Measurements from ENCODE around the gene HTT.

DNA sequence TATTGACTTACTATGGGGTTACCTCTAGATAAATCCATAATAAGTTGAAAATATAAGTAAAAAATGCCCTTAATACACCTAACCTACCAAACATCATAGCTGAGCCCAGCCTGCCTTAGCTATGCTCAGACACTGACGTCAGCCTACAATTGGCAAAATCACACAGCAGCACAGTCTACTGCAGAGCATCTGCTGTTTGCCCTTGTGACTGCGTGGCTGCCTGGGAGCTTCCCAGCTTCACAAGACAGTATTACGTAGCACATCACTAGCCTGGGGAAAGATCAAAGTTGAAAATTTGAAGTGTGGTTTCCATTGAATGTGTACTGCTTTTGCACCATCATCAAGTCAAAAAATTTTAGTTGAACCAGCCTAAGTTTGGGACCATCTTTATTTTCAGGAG, 8.9 kb upstream of the HTT start:
- TF ChIP-seq, protein P1, sequence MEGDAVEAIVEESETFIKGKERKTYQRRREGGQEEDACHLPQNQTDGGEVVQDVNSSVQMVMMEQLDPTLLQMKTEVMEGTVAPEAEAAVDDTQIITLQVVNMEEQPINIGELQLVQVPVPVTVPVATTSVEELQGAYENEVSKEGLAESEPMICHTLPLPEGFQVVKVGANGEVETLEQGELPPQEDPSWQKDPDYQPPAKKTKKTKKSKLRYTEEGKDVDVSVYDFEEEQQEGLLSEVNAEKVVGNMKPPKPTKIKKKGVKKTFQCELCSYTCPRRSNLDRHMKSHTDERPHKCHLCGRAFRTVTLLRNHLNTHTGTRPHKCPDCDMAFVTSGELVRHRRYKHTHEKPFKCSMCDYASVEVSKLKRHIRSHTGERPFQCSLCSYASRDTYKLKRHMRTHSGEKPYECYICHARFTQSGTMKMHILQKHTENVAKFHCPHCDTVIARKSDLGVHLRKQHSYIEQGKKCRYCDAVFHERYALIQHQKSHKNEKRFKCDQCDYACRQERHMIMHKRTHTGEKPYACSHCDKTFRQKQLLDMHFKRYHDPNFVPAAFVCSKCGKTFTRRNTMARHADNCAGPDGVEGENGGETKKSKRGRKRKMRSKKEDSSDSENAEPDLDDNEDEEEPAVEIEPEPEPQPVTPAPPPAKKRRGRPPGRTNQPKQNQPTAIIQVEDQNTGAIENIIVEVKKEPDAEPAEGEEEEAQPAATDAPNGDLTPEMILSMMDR (IDR thresholded peaks at IDR 0.05) = no peak
- no peak for TF ChIP-seq POLR2A (IDR thresholded peaks at IDR 0.05)

Data from adrenal gland (tissue), 5 donors.